Measurements from ENCODE around the gene NTM. TPM values are rescaled to one million over a fixed set of nuclear protein-coding genes. Genes with fewer than 3 reads are reported as not detected.

Gene NTM
- total RNA-seq, 4 donors from 2014 or later, result 1.4 to 5.7 TPM; not detected in 2

DNA sequence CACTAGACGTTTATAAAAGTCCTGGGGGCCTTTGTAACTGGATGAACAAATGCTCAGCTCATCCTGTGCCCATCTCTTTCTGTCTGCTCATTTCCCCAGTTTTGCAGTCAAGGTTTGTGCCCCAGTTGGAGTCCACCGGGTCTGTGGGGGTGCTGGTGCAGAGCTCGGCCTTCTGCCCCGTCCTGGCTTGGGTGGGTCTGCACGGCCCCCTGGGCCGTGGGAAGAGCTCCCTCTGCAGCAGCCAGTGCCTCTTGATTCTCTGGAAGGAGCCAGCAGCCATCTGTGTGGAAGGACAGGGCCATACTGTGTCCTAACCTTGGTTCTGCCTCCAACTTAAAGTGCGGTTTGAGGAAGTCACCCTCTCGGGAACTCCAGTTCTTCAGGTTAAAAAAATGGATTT lies 140.2 kb downstream of the NTM start:
- no peak for DNase-seq
- Histone ChIP-seq H3K27me3 (no peaks in the 10 kb centered on the region), H3K9me3 (no peaks in the 10 kb centered on the region), H3K4me1 (no peaks in the 10 kb centered on the region), H3K27ac (no peak overlapping the region), H3K4me3 (no peak overlapping the region), H3K36me3 (no peaks in the 10 kb centered on the region)
- TF ChIP-seq POLR2A (IDR thresholded peaks at IDR 0.05), result no peak
- TF ChIP-seq, protein P1, sequence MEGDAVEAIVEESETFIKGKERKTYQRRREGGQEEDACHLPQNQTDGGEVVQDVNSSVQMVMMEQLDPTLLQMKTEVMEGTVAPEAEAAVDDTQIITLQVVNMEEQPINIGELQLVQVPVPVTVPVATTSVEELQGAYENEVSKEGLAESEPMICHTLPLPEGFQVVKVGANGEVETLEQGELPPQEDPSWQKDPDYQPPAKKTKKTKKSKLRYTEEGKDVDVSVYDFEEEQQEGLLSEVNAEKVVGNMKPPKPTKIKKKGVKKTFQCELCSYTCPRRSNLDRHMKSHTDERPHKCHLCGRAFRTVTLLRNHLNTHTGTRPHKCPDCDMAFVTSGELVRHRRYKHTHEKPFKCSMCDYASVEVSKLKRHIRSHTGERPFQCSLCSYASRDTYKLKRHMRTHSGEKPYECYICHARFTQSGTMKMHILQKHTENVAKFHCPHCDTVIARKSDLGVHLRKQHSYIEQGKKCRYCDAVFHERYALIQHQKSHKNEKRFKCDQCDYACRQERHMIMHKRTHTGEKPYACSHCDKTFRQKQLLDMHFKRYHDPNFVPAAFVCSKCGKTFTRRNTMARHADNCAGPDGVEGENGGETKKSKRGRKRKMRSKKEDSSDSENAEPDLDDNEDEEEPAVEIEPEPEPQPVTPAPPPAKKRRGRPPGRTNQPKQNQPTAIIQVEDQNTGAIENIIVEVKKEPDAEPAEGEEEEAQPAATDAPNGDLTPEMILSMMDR (IDR thresholded peaks at IDR 0.05), result no peak
- intact Hi-C loops (cut with DNase I; ENCODE audit: low total_unique reads), result no loop called here

DNA sequence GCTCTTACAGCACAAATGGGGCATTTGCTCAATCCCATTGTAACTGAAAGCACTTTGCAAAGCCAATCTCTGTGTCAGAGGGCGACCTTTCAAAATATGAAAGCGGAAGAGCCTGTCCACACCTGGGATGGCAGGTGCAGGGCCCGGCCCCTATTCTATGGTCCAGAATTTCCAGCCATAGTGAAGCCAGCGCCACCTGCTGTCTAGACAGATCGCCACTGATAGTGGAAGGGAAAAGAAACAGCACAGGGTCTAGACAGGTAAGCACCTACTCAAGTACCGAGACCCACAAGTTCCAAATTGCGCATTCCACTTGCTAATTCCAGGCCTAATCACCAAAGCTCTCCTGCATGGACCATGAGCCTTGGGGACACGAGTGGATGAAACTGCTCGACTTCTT lies 141.4 kb downstream of the NTM start:
- Histone ChIP-seq H3K9me3 (no peaks in the 10 kb centered on the region), H3K27ac (no peak overlapping the region), H3K4me3 (no peak overlapping the region), H3K27me3 (no peaks in the 10 kb centered on the region), H3K36me3 (no peaks in the 10 kb centered on the region), H3K4me1 (no peaks in the 10 kb centered on the region)
- intact Hi-C loops (cut with DNase I; ENCODE audit: low total_unique reads), result no loop called here
- TF ChIP-seq, protein P1 (IDR thresholded peaks at IDR 0.05), result no peak
- no peak for TF ChIP-seq POLR2A (IDR thresholded peaks at IDR 0.05)
- no peak for DNase-seq

DNA sequence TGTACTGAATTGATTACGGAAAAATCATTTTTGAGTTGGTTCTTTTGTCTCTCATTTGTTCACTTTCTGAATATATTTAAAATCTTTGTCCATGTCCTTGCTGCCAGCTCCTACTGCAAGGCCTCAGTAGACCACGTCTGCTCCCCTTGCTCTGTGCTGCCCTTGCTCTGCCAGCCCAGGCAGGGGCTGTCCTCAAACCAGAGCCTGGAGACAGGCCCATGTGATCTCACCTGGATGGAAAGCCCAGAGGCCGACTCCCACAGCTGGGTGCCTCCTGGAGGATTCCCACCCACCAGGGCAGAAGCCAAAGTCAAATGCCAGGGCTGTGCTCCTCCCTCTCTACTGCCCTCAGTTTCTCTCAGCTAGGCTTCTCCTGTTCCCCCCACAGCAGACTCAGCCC lies 141.8 kb downstream of the NTM start:
- H3K9me3 ChIP-seq, result no peaks in the 10 kb centered on the region
- H3K4me1 ChIP-seq, result no peaks in the 10 kb centered on the region
- intact Hi-C loops (cut with DNase I; ENCODE audit: low total_unique reads), result no loop called here
- H3K27me3 ChIP-seq, result no peaks in the 10 kb centered on the region
- no peak overlapping the region for H3K27ac ChIP-seq
- no peak overlapping the region for H3K4me3 ChIP-seq
- no peak for DNase-seq
- TF ChIP-seq, protein P1 (IDR thresholded peaks at IDR 0.05), result no peak
- no peak for TF ChIP-seq POLR2A (IDR thresholded peaks at IDR 0.05)
- H3K36me3 ChIP-seq, result no peaks in the 10 kb centered on the region

DNA sequence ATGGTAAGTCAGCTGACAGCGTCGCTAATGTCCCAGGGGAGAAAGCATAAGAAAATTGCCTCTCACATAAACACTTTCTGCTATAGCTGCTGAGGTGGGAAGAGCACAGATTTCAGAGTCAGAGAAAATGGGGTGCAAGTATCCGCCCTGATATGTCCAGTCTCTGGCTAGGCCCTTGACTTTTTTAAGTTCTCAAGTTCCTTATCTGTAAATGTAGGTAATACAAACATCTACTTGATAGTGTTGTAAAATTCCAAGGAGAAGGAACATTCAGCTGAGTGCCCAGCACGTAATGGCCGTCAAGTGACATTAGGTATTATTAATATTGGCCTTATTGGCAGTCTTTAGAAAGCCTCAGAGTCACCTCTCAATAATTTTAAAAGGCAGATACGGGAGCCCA lies 143.6 kb downstream of the NTM start:
- Histone ChIP-seq H3K36me3 (no peaks in the 10 kb centered on the region), H3K4me3 (no peak overlapping the region), H3K27ac (no peak overlapping the region), H3K27me3 (no peaks in the 10 kb centered on the region), H3K9me3 (no peaks in the 10 kb centered on the region), H3K4me1 (no peaks in the 10 kb centered on the region)
- TF ChIP-seq, protein P1 (IDR thresholded peaks at IDR 0.05), result no peak
- no peak for TF ChIP-seq POLR2A (IDR thresholded peaks at IDR 0.05)
- intact Hi-C loops (cut with DNase I; ENCODE audit: low total_unique reads), result no loop called here
- no peak for DNase-seq

DNA sequence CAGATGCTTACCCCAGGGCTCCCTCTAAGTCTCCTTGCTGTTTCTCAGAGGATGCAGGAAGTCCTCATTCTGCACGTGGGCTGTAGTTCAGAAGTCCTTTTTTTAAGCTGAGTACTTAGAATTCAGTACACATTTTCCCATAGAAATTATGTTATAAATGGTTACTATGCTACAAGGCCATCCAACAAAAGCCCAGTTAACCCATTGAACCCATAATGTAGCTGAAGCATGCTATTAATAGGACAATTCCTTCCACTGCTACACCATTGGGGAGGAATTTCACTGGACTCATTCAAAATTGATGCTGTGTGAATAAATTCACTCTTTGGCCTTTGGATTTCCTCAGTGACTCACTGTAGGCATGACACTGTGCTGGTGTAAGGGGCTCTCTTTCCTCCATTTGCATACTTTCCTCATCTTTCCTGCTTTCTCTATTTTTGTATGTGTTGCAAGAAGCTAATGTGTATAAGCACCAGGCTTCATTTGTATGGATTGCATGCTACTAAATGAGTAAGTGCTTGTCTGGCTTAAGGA lies 148.0 kb downstream of the NTM start:
- TF ChIP-seq POLR2A (IDR thresholded peaks at IDR 0.05), result no peak
- TF ChIP-seq, protein P1 (IDR thresholded peaks at IDR 0.05), result no peak
- Histone ChIP-seq H3K36me3 (no peaks in the 10 kb centered on the region), H3K27me3 (no peaks in the 10 kb centered on the region), H3K9me3 (no peaks in the 10 kb centered on the region), H3K4me3 (no peak overlapping the region), H3K4me1 (no peaks in the 10 kb centered on the region), H3K27ac (no peak overlapping the region)
- DNase-seq, result no peak
- intact Hi-C loops (cut with DNase I; ENCODE audit: low total_unique reads), result no loop called here

Data from uterus (tissue), 4 donors.